NT2/D1 (cell line): Measurements from ENCODE around the gene MMP11.
A peak's percentile ranks its signal among the peaks of the same experiment; 100 is the strongest.

Experiments used
- DNase-seq: peaks from one replicate; pipeline ENCODE4 v3.0.0-alpha.2; 2011; ENCODE audit warnings: low read depth, low spot score
- H3K27me3 ChIP-seq: 2 replicates; pipeline ENCODE4 v1.6.0; 2011; ENCODE audit warnings: mild to moderate bottlenecking; ENCODE audit not compliant: insufficient read length, insufficient read depth
- H3K36me3 ChIP-seq: 2 replicates; pipeline ENCODE4 v1.6.1; 2011; ENCODE audit warnings: mild to moderate bottlenecking, low read length, mixed read lengths; ENCODE audit not compliant: insufficient read depth, insufficient read length
- H3K4me1 ChIP-seq: 2 replicates; pipeline ENCODE4 v1.5.1; 2011; ENCODE audit not compliant: insufficient read depth, insufficient read length
- H3K4me3 ChIP-seq: 2 replicates; pipeline ENCODE4 v1.5.1; 2011; ENCODE audit warnings: low read depth; ENCODE audit not compliant: insufficient read length
- H3K9ac ChIP-seq: 2 replicates; pipeline ENCODE4 v1.6.0; 2011; ENCODE audit warnings: low read depth; ENCODE audit not compliant: insufficient read length
- H3K9me3 ChIP-seq: 2 replicates; pipeline ENCODE4 v1.5.1; 2011; ENCODE audit warnings: mild to moderate bottlenecking, low read length; ENCODE audit not compliant: insufficient read depth
- SUZ12 ChIP-seq: IDR thresholded peaks from 2 replicates; pipeline ENCODE4 v1.6.1; 2011; ENCODE audit not compliant: insufficient read length, insufficient read depth; ENCODE audit errors: extremely low read depth
- YY1 ChIP-seq: IDR thresholded peaks from 2 replicates; pipeline ENCODE4 v1.6.1; 2011; ENCODE audit not compliant: insufficient read length, insufficient read depth
- ZNF274 ChIP-seq: IDR thresholded peaks from 2 replicates; pipeline ENCODE4 v1.6.1; 2011; ENCODE audit warnings: mild to moderate bottlenecking, low read depth, low read length

Gene MMP11

GRCh38 chr22:23769321-23769965 is 3.2 kb upstream of the MMP11 start:
- DNase-seq = no peak
- Histone ChIP-seq H3K4me1 (peaks cover 21% of the 10 kb centered on the region), H3K9ac (no peak overlapping the region), H3K36me3 (peaks cover 13% of the 10 kb centered on the region), H3K27me3 (peaks cover 33% of the 10 kb centered on the region), H3K4me3 (no peak overlapping the region), H3K9me3 (no peaks in the 10 kb centered on the region)
- TF ChIP-seq ZNF274 (no peak), YY1 (no peak), SUZ12 (no peak)

GRCh38 chr22:23772315-23772648 is 367 bp upstream of the MMP11 start:
- peak overlapping the region; percentile 56 for H3K9ac ChIP-seq
- H3K4me1 ChIP-seq = peaks cover 19% of the 10 kb centered on the region
- H3K4me3 ChIP-seq = no peak overlapping the region
- no peaks in the 10 kb centered on the region for H3K9me3 ChIP-seq
- no peaks in the 10 kb centered on the region for H3K36me3 ChIP-seq
- no peak for TF ChIP-seq YY1
- no peak for TF ChIP-seq SUZ12
- TF ChIP-seq ZNF274 = no peak
- peaks cover 39% of the 10 kb centered on the region for H3K27me3 ChIP-seq
- DNase-seq = no peak

GRCh38 chr22:23773483-23774113 is 949 bp downstream of the MMP11 start:
- H3K27me3 ChIP-seq = peaks cover 39% of the 10 kb centered on the region
- TF ChIP-seq ZNF274 (no peak), SUZ12 (no peak), YY1 (no peak)
- H3K9ac ChIP-seq = peak overlapping the region; percentile 70
- peak overlapping the region; percentile 40 for H3K4me3 ChIP-seq
- peaks cover 19% of the 10 kb centered on the region for H3K4me1 ChIP-seq
- DNase-seq = no peak
- no peaks in the 10 kb centered on the region for H3K9me3 ChIP-seq
- no peaks in the 10 kb centered on the region for H3K36me3 ChIP-seq

GRCh38 chr22:23774114-23774921 is 1.7 kb downstream of the MMP11 start:
- Histone ChIP-seq H3K27me3 (peaks cover 35% of the 10 kb centered on the region), H3K4me3 (no peak overlapping the region), H3K4me1 (peaks cover 16% of the 10 kb centered on the region), H3K9me3 (no peaks in the 10 kb centered on the region), H3K9ac (no peak overlapping the region), H3K36me3 (no peaks in the 10 kb centered on the region)
- DNase-seq = no peak
- TF ChIP-seq YY1 = no peak
- TF ChIP-seq ZNF274 = no peak
- no peak for TF ChIP-seq SUZ12

GRCh38 chr22:23774922-23775436 is 2.3 kb downstream of the MMP11 start:
- peaks cover 31% of the 10 kb centered on the region for H3K27me3 ChIP-seq
- no peaks in the 10 kb centered on the region for H3K36me3 ChIP-seq
- no peaks in the 10 kb centered on the region for H3K9me3 ChIP-seq
- no peak for TF ChIP-seq SUZ12
- TF ChIP-seq YY1 = no peak
- no peak for TF ChIP-seq ZNF274
- no peak for DNase-seq
- no peak overlapping the region for H3K9ac ChIP-seq
- H3K4me1 ChIP-seq = peaks cover 13% of the 10 kb centered on the region
- no peak overlapping the region for H3K4me3 ChIP-seq

- TF ChIP-seq SUZ12 = no peak
- no peak for TF ChIP-seq ZNF274
- no peak for TF ChIP-seq YY1
- no peak overlapping the region for H3K4me3 ChIP-seq
- H3K4me1 ChIP-seq = peaks cover 16% of the 10 kb centered on the region
- H3K9me3 ChIP-seq = no peaks in the 10 kb centered on the region
- no peak for DNase-seq
- no peaks in the 10 kb centered on the region for H3K36me3 ChIP-seq
- H3K27me3 ChIP-seq = peaks cover 31% of the 10 kb centered on the region
- no peak overlapping the region for H3K9ac ChIP-seq
Observed at GRCh38 chr22:23775779-23776375, 3.2 kb downstream of the MMP11 start.
